Mesenteric fat pad (tissue), 1 donor: ENCODE results near the gene TTLL9. TPM values are rescaled to one million over a fixed set of nuclear protein-coding genes. Genes with fewer than 3 reads are reported as not detected.
A peak's percentile ranks its signal among the peaks of the same experiment; 100 is the strongest.

Experiments
- DNase-seq: peaks from one replicate; pipeline ENCODE4 v3.0.0-alpha.2; 2020; ENCODE audit warnings: low spot score
- total RNA-seq: library from RNA; stranded (reverse); fragmentation: NEBNext Ultra II Directional; extraction: Animal tissue kit (Norgen Biotek cat#: 25700); gene quantifications from one replicate; pipeline ENCODE4 v1.2.1, GENCODE V29; 2021
- donor health status: DM: yes; HTN: yes; CAD: no.

Gene TTLL9
- total RNA-seq, 1 donor from 2014 or later, result 0.13 TPM

DNA sequence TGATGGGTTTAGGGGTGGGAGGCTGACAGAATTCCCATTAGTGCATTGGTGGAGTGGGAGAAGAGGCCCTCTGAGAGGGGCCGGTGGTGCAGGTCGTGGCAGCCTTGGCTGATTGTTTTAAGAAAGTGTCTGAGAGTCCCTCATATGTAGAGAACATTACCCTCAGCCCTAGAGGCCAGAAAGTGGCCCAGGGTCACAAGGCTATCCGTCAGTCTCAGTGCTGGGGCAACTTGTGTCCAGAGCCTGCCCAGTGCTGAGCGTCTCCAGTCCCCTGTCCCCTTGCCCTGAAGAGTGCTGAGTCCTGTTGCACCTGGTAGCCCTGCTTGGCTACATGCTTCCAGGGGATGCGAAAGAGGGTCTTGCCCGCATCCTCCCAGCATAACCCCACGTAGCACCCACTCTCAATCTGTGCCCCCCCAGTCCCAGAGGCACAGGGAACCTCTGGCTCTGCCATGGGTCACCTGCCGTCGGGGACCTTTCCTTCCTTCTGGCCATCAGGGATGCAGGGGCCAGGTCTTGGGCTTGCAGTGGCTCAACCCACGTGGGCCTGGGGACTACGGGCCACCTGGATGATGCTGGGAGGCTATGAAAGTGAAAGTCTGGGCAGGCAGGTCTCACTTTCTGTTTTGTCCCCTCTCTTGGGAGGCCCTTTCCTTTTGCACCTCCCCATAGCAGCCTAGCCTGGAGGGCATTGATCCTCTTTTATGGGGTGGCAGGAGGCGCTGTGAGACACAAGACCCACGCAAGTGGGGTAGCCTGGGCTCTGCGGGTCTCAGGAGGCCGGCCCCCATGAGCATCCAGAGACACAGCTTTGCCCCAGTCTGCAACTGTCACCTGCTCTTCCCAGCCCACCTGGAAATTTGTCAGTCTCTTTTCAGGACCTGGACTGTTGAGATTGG lies 12.3 kb upstream of the TTLL9 start:
- peak; percentile 60 for DNase-seq

DNA sequence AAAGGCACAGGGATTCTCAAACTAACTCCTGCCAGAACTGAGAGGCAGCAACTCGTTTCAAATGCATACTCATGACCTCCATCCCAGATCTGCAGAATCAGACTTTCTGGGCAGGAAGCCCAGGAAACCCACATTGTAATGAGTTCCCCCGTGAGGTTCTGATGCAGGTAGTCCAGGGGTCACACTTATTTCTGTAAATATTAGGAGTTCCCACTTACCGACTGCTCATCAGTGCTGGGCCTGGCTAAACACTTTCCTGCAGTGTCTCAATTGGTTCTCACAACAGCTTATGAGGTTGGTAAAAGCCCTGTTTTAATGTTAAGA lies 11.7 kb upstream of the TTLL9 start:
- no peak for DNase-seq

DNA sequence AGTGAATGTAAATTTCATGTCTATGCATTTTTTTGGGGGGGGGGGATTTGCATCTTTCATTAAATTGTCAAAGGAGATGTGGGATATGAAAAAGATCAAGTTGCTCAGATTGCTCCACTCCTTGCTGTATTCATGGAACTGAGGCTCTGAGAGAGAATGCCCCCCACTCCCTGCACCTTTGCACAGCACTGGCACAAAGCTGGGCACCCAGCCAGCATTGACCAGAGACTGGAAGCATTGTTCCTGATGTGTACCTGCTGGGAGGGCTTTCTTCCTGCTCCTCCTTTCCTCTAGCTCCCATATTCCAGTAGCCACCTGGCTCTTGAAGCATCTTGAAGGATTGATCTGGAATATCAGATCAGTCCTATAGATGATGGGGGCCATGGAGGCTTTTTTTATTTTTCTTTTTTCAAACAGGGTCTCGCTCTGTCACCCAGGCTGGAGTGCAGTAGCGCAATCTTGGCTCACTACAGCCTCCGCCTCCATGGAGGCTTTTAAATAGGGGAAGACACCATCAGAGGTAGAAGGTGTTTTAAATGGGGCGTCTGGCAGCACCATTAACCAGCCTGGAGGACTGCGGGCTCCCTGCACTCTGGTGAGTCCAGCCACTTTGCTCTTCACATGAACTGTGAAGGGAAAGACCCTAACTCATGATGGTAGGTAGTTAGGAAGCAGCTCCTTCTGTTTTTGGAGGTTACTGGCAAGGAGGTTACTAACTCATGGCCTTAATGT lies 11.0 kb upstream of the TTLL9 start:
- peak; percentile 18 for DNase-seq

DNA sequence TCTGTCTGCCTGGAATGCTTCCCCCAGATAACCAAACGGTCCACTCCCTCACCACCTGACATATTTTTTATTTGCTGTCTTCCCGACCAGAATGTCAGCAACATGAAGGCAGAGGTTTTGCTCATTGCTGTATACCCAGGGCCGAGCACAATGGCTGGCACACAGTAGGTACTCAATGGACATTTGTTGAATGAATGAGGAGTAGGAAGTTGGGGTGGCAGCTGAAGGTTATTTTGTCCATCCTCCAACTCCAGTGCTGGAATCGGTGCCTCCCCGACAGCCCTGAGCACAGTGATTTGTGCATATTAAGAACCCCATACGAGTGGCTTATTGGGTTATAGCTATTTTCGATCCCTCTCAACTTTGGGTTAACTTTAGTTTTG lies 10.4 kb upstream of the TTLL9 start:
- peak; percentile 9 for DNase-seq

DNA sequence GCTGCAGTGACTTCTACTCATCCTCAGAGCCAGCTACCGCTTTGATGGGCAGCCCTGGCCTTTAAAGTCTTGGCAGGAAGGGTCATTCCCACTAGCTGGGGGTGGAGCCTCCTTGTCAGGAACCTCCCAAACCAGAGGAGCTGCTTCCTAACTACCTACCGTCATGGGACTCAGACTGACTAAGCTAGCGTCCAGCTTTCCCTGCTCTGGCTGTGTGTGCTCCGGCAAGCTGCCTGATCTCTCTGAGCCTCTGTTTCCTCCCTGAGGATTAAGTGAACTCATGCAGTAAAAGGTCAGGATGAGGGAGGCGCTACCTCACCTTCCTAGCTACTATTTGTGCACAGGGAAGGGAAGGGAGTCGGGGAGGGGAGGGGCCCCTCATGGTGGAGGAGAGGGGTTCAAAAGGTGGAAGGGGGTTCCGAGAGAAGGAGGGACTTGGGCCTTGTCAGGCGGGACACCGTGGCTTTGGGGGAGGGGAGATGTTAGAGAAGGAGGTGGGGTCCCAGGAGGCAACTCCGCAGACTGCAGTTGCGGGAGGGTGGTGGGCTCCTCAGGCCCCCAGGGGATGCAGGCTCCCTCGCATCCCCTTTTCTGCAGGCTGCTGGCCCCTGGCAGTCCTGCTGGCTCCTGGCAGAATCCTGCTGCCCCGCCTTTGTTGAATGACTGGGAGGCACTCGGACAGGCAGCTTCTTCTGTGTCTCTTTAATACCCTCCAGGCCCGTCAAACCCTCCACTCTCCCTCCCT lies 9.9 kb upstream of the TTLL9 start:
- peak; percentile 51 for DNase-seq

DNA sequence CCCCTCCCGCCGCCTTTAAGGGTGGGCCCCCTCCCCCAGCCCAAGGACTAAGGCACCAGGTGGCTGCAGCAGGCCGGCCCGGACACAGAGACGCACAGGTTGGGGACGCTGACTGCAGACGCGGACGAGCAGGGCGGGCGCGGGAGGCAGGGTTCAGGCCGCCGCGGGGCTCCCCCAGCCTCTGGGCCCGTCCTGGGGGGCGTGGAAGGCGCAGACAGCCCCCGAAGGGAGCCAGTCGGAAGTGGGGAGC lies 9.4 kb upstream of the TTLL9 start:
- no peak for DNase-seq

DNA sequence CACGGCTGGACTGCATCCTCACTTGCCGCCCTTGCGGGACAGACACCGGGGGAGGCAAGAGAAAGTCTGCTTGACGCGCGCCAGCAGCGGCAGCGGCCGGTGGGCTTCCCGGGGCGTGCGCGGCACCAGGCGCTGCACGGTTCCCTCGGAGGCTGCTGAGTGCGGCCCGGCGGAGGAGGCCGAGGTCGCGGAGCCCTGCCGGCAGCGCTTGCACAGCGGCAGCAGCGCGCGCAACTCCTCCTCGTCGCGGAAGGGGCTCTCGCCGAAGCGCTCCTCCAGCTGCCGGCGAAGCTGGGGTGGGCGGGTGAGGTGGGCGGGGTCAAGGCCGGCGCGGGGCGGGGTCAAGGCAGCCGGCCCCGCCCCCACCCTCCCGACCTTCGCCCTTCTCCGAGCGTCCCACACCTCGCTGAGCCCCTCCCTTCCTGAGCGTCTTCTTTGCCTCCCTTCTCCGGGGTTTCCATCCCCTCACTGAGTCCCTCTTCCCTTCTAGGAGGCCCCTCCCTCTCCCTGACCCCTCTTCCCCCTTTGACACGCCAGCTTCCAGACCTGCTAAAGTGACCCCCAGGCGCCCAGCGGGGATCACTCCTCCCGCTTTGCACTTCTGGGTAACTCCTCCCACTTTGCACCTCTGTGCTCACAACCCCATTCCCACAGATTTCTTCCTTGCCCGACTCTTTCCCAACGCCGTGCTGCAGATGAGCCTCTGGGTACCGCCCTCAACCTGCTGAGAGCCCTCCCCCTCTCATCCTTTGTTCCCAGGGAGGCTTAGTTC lies 8.9 kb upstream of the TTLL9 start:
- DNase-seq, result peak; percentile 90

DNA sequence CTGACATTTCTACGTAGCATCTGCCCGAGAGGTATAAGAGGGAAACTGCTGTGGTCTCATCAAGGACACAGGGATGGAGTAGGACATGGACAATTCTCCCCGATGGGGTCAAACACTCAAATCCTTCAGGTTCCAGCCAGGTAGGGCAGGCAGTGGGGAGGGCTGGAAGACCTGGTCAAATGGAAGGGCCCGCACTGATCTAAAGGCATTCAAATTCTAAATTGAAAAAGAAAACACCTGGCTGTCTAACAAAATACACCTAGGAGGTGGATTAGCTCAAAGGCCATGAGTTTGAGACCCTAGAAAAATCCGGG lies 8.3 kb upstream of the TTLL9 start:
- DNase-seq, result no peak

DNA sequence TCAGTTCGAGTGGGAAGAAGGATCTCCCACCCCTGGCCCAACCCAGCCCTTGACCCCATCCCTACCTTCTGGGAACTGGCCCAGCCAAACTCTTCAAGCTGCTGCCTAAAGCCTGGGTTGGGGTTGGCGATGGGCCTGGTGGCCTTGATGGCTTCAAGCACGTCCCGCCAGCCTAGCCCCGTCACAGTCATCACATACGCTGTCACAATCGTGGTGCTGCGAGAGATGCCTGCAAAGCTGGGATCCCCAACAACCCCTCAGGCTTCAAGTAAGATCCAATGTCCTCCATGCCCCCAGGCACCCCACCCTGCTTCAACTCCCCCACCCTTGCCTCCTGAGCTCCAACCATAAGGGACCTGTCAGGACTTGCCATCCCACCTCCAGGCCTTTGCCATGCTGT lies 7.9 kb upstream of the TTLL9 start:
- DNase-seq, result peak; percentile 73

DNA sequence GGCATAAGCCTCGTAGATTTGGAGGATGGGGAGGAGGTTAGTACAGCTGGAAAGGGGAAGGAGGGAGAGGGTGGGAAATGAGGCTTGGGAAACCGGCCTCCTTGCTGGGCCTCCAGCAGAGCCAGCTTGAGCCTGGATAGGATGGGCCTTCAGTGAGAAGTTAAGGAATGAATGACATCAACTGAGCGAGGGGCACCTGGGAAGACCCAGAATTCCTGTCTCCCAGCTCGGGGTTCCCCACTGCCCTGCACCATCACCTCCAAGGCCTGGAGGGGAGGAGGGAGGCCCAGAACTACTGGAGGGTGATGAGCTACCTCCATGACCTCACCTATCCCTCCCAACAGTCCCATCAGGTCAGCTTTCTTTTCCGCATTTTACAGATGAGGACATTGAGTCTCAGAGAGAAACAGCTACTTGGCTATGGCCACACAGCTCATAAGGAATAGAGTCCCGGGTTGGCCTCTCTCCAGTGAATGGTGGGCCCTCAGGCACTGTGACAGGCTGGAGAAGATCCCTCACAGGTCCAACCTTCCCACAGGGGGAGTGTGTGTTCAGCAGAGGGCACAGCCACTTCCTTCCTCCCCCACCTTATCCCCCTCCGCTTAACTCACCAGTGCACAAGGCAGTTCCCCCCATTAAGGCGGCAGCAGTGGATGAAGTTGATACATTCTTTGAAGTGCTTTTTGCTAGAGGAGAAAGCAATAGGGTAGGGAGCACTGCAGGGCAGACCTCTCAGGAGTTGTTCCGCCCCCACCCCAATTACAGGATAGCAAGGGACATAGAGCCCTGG lies 6.9 kb upstream of the TTLL9 start:
- DNase-seq, result peak; percentile 39

DNA sequence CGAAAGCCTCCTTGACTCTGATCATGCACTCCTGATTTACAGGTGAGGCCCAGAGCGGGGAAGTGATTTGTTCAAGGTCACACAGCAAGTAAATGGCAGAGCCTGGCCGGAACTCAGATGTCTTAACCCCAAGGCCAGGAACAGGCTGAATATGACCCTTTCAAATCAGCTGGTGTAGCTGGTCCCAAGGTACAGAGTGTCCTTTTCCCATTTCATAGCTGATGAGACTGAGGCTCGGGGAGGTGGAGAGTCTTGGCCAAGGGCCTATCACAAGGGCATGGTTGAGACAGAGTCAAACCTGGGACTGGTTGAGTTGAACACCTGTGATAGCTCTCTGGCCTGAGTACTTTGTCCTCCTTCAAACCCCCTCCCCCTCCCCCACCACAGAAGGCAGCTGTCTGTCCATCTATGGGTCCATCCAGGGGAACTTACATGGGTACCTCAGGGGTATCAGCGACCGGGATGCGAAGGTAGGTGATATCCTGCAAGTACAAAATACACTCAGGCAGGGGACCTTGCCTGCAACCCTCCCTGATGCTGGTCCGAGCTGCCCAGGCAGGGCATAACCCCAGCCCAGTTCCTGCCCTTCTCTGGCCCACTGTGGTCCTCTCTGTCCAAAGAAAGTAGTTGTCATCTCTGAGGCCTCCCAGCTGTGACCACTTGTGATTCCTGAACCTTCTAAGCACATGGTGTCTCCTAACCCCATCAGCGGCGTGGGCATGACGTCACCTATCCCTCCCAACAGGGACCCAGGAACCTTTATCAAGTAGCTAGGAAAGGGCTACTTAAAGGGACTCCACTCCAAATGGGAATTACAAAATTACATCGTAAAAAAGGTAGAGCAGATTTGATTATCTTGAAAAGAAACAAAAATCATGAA lies 5.7 kb upstream of the TTLL9 start:
- peak; percentile 72 for DNase-seq

DNA sequence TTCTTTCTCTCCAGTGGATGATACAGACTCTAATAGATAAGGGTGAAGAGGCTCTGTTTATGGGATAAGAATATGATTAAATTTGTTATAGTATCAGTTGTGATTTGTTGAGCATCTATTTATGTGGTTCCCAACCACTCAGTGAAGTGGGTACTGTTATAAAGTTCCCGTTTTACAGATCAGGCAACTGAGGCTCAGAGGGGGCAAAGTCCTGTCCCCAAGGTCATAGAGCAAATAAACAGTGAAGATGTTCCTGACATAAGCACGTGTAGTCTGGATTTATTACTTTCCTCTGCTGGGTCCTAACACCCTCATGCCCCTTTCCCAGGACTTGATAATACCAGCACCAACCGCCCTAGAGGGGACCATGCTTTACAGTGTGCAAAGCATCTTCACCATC lies 4.2 kb upstream of the TTLL9 start:
- DNase-seq, result no peak

DNA sequence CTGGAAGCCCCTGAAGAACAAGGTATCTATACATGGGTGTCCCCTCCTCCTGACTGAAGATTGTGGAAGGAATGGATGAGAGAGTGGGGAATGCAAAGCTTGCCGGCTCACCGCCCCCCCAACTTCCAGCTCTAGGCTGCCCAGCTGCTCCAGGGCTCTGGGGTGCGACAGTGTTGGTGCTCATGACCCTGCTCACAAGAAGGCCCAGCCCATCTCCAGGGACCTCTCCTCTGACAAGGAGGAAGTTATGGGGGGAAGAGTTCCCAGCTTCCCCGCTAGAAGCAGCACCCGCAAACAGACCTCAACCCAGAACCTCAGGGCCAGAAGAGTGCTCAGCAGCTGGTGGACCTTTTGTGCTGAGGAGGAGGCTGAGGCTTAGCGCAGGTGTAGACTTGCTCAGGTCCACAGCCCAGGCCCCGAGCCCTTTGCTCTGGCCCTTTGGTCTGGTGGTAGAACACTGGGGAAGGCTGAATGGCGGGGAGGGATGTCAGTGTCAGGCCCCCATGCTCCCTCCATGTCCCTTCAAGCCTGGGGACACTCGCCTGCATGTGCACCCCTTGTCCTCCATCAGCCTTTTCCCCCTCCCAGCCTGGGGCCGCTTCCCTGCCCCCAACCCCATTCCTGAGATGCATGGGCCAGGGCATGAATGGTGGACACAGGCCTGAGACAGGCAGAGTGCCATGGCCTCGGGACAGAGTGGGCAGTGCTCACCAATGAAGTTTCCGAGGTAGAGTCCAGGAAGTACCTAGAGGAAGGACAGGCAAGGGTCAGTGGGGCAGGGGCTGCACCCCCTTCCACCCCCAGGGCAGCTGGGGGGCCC lies 1.4 kb upstream of the TTLL9 start:
- DNase-seq, result peak; percentile 84

DNA sequence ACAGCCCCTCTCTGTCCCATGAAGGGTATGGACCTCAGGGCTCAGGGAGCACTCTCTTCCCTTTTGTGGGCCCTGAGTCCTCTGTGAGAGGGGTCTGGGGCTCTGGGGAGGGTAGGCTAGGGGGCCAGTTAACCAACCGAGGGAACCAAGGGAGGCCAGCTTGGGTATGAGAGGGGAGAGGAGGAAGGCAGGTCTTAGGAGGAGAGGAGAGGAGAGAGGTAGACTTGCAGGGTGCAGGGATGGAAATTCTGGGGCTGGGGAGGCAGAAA lies 827 bp upstream of the TTLL9 start:
- DNase-seq, result no peak

DNA sequence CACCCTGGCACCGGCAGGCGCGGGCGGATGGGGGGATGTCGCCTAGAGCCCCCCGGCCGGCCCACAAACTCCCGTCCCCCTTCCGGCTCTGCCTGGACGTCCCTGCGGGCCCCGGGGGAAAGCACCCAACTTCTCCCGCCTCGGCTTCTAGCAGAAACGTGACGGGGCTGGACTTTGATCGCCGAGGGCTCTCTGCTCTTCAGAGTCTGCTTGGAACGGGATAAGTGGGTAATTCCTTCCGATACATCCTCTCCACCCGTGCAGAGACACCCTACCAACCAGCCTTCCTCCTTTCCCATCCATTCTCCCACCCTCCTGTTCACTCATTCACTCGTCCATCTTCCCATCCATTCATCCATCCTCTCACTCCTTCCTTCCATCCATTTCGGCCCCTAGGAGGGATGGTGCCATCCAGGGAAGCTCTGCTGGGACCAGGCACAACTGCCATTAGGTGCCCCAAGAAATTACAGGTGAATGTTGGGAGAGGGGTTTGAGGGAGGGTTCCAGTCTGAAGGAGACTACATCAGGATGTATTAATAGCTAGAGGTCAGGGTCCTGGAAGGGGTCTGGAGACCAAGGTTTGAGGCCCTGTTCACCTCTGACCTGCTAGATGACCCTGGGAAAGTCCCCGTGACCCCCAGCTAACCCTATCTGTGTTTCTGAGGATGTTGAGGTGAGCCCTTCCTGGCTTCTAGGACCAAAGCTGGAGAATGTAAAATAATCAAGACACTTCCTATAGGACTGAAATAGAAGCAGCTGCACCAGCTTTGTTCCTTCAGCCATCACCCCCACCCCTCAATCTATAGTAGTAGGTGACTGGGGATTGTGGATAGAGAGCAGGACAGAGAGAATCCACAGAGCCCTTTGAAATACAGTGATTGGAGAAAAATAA lies 538 bp downstream of the TTLL9 start:
- DNase-seq, result peak; percentile 53

DNA sequence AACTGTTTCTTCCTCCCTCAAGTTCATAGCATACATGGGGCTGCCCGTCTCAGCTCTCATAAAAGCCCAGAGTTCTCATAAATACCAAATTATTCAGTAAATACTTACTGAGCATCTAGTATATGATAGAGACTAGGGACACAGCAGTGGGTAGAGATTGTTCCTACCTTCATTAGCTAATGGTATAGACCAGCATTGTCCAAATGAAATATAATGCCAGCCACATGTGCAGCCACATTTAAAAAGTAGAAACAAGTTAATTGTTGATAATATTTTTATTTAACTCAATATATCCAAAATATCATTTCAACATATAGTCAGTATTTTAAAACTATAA lies 1.2 kb downstream of the TTLL9 start:
- DNase-seq, result no peak

DNA sequence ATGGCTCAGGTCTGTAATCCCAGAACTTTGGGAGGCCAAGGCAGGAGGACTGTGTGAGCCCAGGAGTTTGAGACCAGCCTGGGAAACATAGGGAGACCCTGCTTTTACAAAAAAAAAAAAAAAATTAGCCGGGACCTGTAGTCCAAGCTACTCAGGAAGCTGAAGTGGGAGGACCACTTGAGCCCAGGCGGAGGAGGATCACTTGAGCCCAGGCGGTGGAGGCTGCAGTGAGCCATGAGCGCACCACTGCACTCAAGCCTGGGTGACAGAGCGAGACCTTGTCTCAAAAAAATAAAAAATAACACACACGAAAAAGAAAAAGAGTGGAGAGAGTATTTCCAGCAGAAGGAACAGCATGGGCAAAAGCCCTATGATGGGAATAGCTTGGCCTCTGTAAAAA lies 2.0 kb downstream of the TTLL9 start:
- DNase-seq, result no peak

DNA sequence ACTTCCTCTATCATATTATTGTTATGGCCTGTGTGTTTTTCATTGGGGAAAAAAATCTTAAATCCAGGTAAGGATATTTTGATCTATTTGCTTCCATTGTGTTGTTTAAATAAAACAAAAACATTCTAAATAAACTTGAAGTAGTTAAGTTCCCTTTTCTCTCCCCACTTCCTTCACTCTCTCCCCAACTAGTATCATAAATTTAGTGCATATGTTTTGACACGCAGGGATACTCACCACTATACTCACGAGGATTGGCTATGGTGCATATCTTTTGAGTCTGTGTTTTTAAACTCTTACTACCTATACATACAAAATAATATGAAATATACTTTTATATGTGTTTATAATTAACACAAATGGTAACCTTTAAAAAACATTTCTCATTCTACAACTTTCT lies 5.2 kb downstream of the TTLL9 start:
- DNase-seq, result no peak

DNA sequence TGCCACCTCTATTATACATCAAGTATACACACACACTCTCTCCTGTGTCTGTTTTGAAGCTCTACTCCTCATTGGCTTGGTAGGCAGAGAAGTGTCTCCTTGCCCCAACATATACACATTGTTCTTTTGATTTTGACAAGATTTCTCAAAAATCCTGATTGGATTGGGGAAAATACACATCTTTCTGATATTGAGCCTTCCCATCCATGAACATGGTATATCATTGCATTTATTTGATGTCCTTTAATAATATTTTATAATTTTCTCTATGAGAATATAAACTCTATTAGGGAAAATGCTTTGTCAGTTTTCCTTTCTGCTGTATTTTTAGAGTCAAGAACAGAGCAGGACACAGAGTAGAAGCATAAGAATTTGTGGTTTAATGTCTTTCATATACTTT lies 7.2 kb downstream of the TTLL9 start:
- no peak for DNase-seq
